Endothelial cell of umbilical vein (primary cell): Measurements from ENCODE around the gene ARL13A. TPM values are rescaled to one million over a fixed set of nuclear protein-coding genes. Genes with fewer than 3 reads are reported as not detected.

Experiments used
- BruUV-seq: library from RNA; stranded (reverse); fragments of 400-500 nt; replicated peaks from 2 replicates; lab custom pipeline; 2021; lab: Mats Ljungman, UMichigan
- CTCF ChIA-PET: fragments of 300-600, 350-600 bp; sonication (Branson Sonifier 250); formaldehyde crosslinking; loops from one replicate; lab custom pipeline; 2021; ENCODE audit warnings: antibody characterized with exemption, inconsistent platforms; lab: Charles Lee
- POLR2A ChIA-PET: fragments of 300-600, 350-600 bp; sonication (Branson Sonifier 250); formaldehyde crosslinking; loops from one replicate; lab custom pipeline; 2021; ENCODE audit warnings: antibody characterized with exemption, inconsistent platforms; lab: Charles Lee
- DNase-seq: peaks from one replicate; pipeline ENCODE4 v3.0.0-alpha.2; 2011; ENCODE audit warnings: low read depth, low spot score
- FAIRE-seq: peaks from 2 replicates; lab custom pipeline; 2011; peaks lifted over from hg19 to GRCh38; lab: Jason Lieb, UNC
- H2AFZ ChIP-seq: 2 replicates; pipeline ENCODE4 v1.6.0; 2012; ENCODE audit warnings: low read depth, low read length, control low read depth, inconsistent platforms
- H3K27ac ChIP-seq: 2 replicates; pipeline ENCODE4 v1.5.1; 2011; ENCODE audit warnings: low read depth, mild to moderate bottlenecking, control low read depth, low read length, moderate library complexity; ENCODE audit not compliant: insufficient read depth
- H3K27me3 ChIP-seq, 2 experiments: 2 replicates each; pipeline versions ENCODE4 v1.6.0 to v1.6.1; 2011; ENCODE audit warnings: low read length in 2 of 2, mixed read lengths in 1 of 2; ENCODE audit not compliant: control insufficient read depth in 2 of 2, insufficient read depth in 2 of 2
- H3K36me3 ChIP-seq, 2 experiments: 2 replicates in 1 of 2; 3 replicates in 1 of 2; pipeline ENCODE4 v1.5.1; 2011; ENCODE audit warnings: low read length in 2 of 2, mild to moderate bottlenecking in 1 of 2, moderate library complexity in 1 of 2; ENCODE audit not compliant: control insufficient read depth in 2 of 2, insufficient read depth in 2 of 2; ENCODE audit errors: extremely low read depth in 1 of 2
- H3K4me1 ChIP-seq: 3 replicates; pipeline ENCODE4 v1.5.1; 2011; ENCODE audit warnings: mild to moderate bottlenecking, low read length; ENCODE audit not compliant: control insufficient read depth, insufficient read depth; ENCODE audit errors: extremely low read depth
- H3K4me2 ChIP-seq: 2 replicates; pipeline ENCODE4 v1.6.1; 2011; ENCODE audit warnings: low read length, control low read depth, mixed read lengths; ENCODE audit not compliant: insufficient read depth
- H3K4me3 ChIP-seq, 3 experiments: fragments of 200-600 bp in 1 of 3; sonication (generic), shearing (Covaris generic) in 1 of 3; replicated peaks in 1 of 3; 2 replicates each; pipeline ENCODE4 v1.5.1; 2011 to 2016; ENCODE audit warnings: control low read depth in 3 of 3, low read length in 3 of 3, mild to moderate bottlenecking in 2 of 3, inconsistent platforms in 1 of 3, low read depth in 1 of 3, moderate library complexity in 1 of 3; ENCODE audit not compliant: insufficient read depth in 1 of 3
- H3K79me2 ChIP-seq: 2 replicates; pipeline ENCODE4 v1.6.0; 2012; ENCODE audit warnings: low read length, inconsistent platforms; ENCODE audit not compliant: control insufficient read depth, insufficient read depth
- H3K9ac ChIP-seq: replicated peaks from 2 replicates; pipeline ENCODE3; 2011; ENCODE audit warnings: low read length, control low read depth; ENCODE audit not compliant: insufficient read depth; ENCODE audit errors: extremely low read depth
- H3K9me1 ChIP-seq: replicated peaks from 3 replicates; pipeline ENCODE4 v1.6.0; 2011; ENCODE audit warnings: mild to moderate bottlenecking, low read length; ENCODE audit not compliant: control insufficient read depth, insufficient read depth; ENCODE audit errors: extremely low read depth
- H3K9me3 ChIP-seq: replicated peaks from 2 replicates; pipeline ENCODE4 v1.5.1; 2012; ENCODE audit warnings: low read length, inconsistent platforms; ENCODE audit not compliant: control insufficient read depth, insufficient read depth
- H4K20me1 ChIP-seq: replicated peaks from 2 replicates; pipeline ENCODE3; 2011; ENCODE audit warnings: mild to moderate bottlenecking, low read length; ENCODE audit not compliant: control insufficient read depth, insufficient read depth; ENCODE audit errors: extremely low read depth
- CTCF ChIP-seq, 2 donors: IDR thresholded peaks; 1 replicate in 1 of 2; 2 replicates in 1 of 2; pipeline ENCODE4 v1.5.1; 2011; ENCODE audit warnings: low read length in 2 of 2, mild to moderate bottlenecking in 2 of 2, moderate library complexity in 2 of 2, control low read depth in 1 of 2, inconsistent platforms in 1 of 2, low read depth in 1 of 2; ENCODE audit not compliant: insufficient read depth in 1 of 2; ENCODE audit errors: extremely low read depth in 1 of 2
- EZH2 ChIP-seq: IDR thresholded peaks from 2 replicates; pipeline ENCODE4 v1.6.1; 2012; ENCODE audit warnings: borderline replicate concordance, low read depth, mild to moderate bottlenecking, moderate library complexity, low read length, inconsistent platforms; ENCODE audit not compliant: severe bottlenecking
- FOS ChIP-seq: IDR thresholded peaks from 2 replicates; pipeline ENCODE4 v1.6.1; 2011; ENCODE audit warnings: mild to moderate bottlenecking, low read length, moderate library complexity, borderline replicate concordance; ENCODE audit not compliant: insufficient read depth
- GATA2 ChIP-seq: IDR thresholded peaks from 2 replicates; pipeline ENCODE4 v1.7.0; 2011; ENCODE audit warnings: low read depth, mild to moderate bottlenecking, moderate library complexity, mixed read lengths, low read length; ENCODE audit not compliant: insufficient read length, insufficient read depth
- JUN ChIP-seq: IDR thresholded peaks from 2 replicates; pipeline ENCODE4 v1.6.1; 2011; ENCODE audit warnings: borderline replicate concordance, low read depth; ENCODE audit not compliant: insufficient read length, insufficient read depth
- MAX ChIP-seq: IDR thresholded peaks from 2 replicates; pipeline ENCODE4 v1.6.1; 2011; ENCODE audit not compliant: insufficient read depth, insufficient read length
- MYC ChIP-seq: IDR thresholded peaks from one replicate; pipeline ENCODE4 v1.6.1; 2011; ENCODE audit warnings: mild to moderate bottlenecking, low read depth, low read length
- POLR2A ChIP-seq: IDR thresholded peaks from 2 replicates; pipeline ENCODE4 v1.6.1; 2012; ENCODE audit warnings: low read depth, mild to moderate bottlenecking, control low read depth, low read length
- POLR2AphosphoS5 ChIP-seq: IDR thresholded peaks from 2 replicates; pipeline ENCODE4 v1.6.1; 2012; ENCODE audit warnings: low read depth, mild to moderate bottlenecking, control low read depth, low read length, moderate library complexity; ENCODE audit not compliant: insufficient read depth
- dilution Hi-C: fragments of 300-500 bp; cut with MboI; formaldehyde crosslinking; loops from one replicate; pipeline ENCODE4 v1.15.0; 2019; ENCODE audit warnings: low sequenced_read_pairs; ENCODE audit not compliant: extremely low pct_ligation_motif_present
- intact Hi-C: fragments of 100-400 bp; cut with micrococcal nuclease; formaldehyde crosslinking; loops from one replicate; pipeline ENCODE4 v1.10.0; 2022
- polyA plus RNA-seq, 4 experiments: library from polyadenylated mRNA; depleted of rRNA in 3 of 4; stranded (reverse) in 3 of 4; unstranded in 1 of 4; fragments of >200 nt; gene quantifications; 2 replicates each; pipeline versions ENCODE4 v1.2.1 to v1.2.3, GENCODE V29; 2011 to 2012; ENCODE audit warnings: missing spikeins in 1 of 4
- total RNA-seq: library from RNA; stranded (reverse); gene quantifications from 2 replicates; pipeline ENCODE4 v1.2.3, GENCODE V29; 2021

Gene ARL13A
- total and polyA plus RNA-seq, 2 donors (not counting 3 experiments of a cell fraction or from before 2014, with no cell fraction given) = not detected

- dilution Hi-C loops = no loop called here
- intact Hi-C loops = no loop called here
- Histone ChIP-seq H3K4me2 (no peak overlapping the region), H3K4me3 (no peak overlapping the region), H3K36me3 (no peaks in the 10 kb centered on the region), H2AFZ (no peak overlapping the region), H3K27me3 (no peaks in the 10 kb centered on the region), H3K9me3 (no peaks in the 10 kb centered on the region), H3K9me1 (no peaks in the 10 kb centered on the region), H4K20me1 (no peaks in the 10 kb centered on the region), H3K27ac (no peak overlapping the region), H3K79me2 (no peaks in the 10 kb centered on the region), H3K4me1 (no peaks in the 10 kb centered on the region), H3K9ac (no peak overlapping the region)
- TF ChIP-seq JUN = no peak
- no peak for TF ChIP-seq EZH2
- TF ChIP-seq POLR2AphosphoS5 = no peak
- no peak for TF ChIP-seq MYC
- no peak for TF ChIP-seq CTCF (IDR thresholded peaks at IDR 0.05; ENCODE audit: extremely low read depth in 1 of 2, insufficient read depth in 1 of 2, low read depth in 1 of 2, low read length in 2 of 2)
- TF ChIP-seq POLR2A = no peak
- TF ChIP-seq FOS = no peak
- no peak for TF ChIP-seq MAX
- TF ChIP-seq GATA2 = no peak
- DNase-seq = no peak
- CTCF ChIA-PET = no interaction called here
- no peak for FAIRE-seq
- BruUV-seq = no TSS peak
- POLR2A ChIA-PET = no interaction called here
Measured at GRCh38 chrX:100944601-100945000, 24.9 kb upstream of the ARL13A start.
